ENCODE measurements around the gene UNC5A.

DNA sequence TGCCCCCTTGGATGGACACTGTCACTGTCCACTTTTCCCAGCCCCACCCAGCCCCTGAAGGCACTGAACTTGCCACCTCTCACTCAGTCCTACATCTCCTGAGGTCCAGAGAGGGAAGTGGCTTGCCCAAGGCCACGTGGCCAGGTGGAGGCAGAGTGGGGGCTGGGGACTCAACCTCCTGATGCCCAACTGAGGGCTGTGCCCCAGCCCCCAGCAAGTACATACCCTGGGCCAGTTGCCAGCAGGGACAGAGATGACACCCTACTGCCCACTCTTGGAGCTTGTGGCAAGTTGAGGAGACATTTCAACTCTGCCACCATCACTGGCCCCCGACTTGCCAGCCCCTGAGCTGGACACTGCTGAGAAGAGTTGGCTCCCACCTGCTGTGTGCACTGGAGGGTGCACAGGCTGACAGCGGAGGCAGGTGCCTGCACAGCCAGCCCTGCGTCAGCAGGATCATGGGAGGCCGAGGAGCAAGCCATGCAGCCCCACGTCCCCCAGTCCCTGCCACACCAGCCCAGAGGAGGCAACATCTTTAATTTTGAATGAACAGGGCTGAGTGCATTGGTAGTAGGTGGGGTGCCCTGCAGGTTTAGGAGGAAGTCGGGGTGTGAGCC, 39.4 kb downstream of the UNC5A start:
- TF ChIP-seq, protein P1, sequence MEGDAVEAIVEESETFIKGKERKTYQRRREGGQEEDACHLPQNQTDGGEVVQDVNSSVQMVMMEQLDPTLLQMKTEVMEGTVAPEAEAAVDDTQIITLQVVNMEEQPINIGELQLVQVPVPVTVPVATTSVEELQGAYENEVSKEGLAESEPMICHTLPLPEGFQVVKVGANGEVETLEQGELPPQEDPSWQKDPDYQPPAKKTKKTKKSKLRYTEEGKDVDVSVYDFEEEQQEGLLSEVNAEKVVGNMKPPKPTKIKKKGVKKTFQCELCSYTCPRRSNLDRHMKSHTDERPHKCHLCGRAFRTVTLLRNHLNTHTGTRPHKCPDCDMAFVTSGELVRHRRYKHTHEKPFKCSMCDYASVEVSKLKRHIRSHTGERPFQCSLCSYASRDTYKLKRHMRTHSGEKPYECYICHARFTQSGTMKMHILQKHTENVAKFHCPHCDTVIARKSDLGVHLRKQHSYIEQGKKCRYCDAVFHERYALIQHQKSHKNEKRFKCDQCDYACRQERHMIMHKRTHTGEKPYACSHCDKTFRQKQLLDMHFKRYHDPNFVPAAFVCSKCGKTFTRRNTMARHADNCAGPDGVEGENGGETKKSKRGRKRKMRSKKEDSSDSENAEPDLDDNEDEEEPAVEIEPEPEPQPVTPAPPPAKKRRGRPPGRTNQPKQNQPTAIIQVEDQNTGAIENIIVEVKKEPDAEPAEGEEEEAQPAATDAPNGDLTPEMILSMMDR (IDR thresholded peaks at IDR 0.05) = no peak
- TF ChIP-seq POLR2A (IDR thresholded peaks at IDR 0.05) (no peak), POLR2AphosphoS5 (IDR thresholded peaks at IDR 0.05; ENCODE audit: insufficient read depth in 1 of 2, low read depth in 1 of 2) (no peak)
